ENCODE data around the gene MIP. TPM values are rescaled to one million over a fixed set of nuclear protein-coding genes. Genes with fewer than 3 reads are reported as not detected.
"Not testable (repeated sequence)": the region's sequence is repeated elsewhere in the genome, so short reads cannot be mapped to it uniquely, and the experiment has no call there.

MIP gene
- polyA plus RNA-seq, 1 donor from 2014 or later, result not detected

DNA sequence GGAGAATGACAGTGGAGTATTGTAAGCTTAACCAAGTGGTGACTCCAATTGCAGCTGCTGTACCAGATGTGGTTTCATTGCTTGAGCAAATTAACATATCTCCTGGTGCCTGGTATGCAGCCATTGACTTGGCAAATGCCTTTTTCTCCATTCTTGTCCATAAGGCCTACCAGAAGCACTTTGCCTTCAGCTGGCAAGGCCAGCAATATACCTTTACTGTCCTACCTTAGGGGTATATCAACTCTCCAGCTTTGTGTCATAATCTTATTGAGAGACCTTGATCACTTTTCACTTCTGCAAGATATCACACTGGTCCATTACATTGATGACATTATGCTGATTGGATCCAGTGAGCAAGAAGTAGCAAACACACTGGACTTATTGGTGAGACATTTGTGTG, 52.8 kb downstream of the MIP start:
- not testable (repeated sequence) for H3K27me3 ChIP-seq (ENCODE audit: insufficient read depth, low read depth, low read length); H3K9me3 ChIP-seq (ENCODE audit: low read length); H3K79me2 ChIP-seq (replicated peaks; ENCODE audit: insufficient read depth, low read length); H3K27ac ChIP-seq (ENCODE audit: low read length); H3K36me3 ChIP-seq (ENCODE audit: insufficient read depth, low read length); H3K9ac ChIP-seq (ENCODE audit: low read length); H3K4me2 ChIP-seq (ENCODE audit: low read length); H3K9me2 ChIP-seq (ENCODE audit: insufficient read depth, low read length); H2AFZ ChIP-seq (ENCODE audit: low read depth, low read length); H3K4me3 ChIP-seq (ENCODE audit: low read length); H3F3A ChIP-seq (ENCODE audit: insufficient read depth, low read length, poor library complexity, severe bottlenecking); H4K20me1 ChIP-seq (ENCODE audit: insufficient read depth)

DNA sequence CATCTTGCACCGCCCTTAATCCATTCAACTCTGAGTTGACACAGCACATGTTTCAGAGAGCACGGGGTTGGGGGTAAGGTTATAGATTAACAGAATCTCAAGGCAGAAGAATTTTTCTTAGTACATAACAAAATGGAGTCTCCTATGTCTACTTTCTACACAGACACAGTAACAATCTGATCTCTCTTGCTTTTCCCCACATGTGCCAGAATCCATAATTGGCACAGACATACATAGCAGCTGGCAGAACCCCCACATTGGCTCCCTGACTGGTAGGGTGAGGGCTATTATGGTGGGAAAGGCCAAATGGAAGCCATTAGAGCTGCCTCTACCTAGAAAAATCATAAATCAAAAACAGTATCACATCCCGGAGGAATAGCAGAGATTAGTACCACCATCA, 53.3 kb downstream of the MIP start:
- H3K27ac ChIP-seq (ENCODE audit: low read length); H3K4me2 ChIP-seq (ENCODE audit: low read length); H4K20me1 ChIP-seq (ENCODE audit: insufficient read depth); H3K9me2 ChIP-seq (ENCODE audit: insufficient read depth, low read length); H2AFZ ChIP-seq (ENCODE audit: low read depth, low read length); H3K4me3 ChIP-seq (ENCODE audit: low read length); H3K9ac ChIP-seq (ENCODE audit: low read length); H3K9me3 ChIP-seq (ENCODE audit: low read length); H3K27me3 ChIP-seq (ENCODE audit: insufficient read depth, low read depth, low read length); H3F3A ChIP-seq (ENCODE audit: insufficient read depth, low read length, poor library complexity, severe bottlenecking); H3K79me2 ChIP-seq (replicated peaks; ENCODE audit: insufficient read depth, low read length); H3K36me3 ChIP-seq (ENCODE audit: insufficient read depth, low read length): not testable (repeated sequence)

Other genes with a start within 250 kb of the MIP start
- gene RNF41, start 232.7 kb downstream of the MIP start, polyA plus RNA-seq, result 87.9 and 108 TPM in 2 replicates
- gene NABP2, start 230.3 kb downstream of the MIP start, polyA plus RNA-seq, result 54.3 and 79.1 TPM in 2 replicates
- 0.33 TPM in 1 of 2 replicates, not detected in the other for gene SLC39A5, start 224.6 kb downstream of the MIP start, polyA plus RNA-seq
- gene ANKRD52, start 196.3 kb downstream of the MIP start, polyA plus RNA-seq, result 7.3 and 8.3 TPM in 2 replicates
- 56.5 and 62.4 TPM in 2 replicates for gene COQ10A, start 187.7 kb downstream of the MIP start, polyA plus RNA-seq
- gene CS, start 154.3 kb downstream of the MIP start, polyA plus RNA-seq, result 65.7 and 101 TPM in 2 replicates
- 169 and 175 TPM in 2 replicates for gene CNPY2, start 138.7 kb downstream of the MIP start, polyA plus RNA-seq
- 63.0 and 80.1 TPM in 2 replicates for gene PAN2, start 120.7 kb downstream of the MIP start, polyA plus RNA-seq
- 0.31 TPM in 1 of 2 replicates, not detected in the other for gene IL23A, start 115.8 kb downstream of the MIP start, polyA plus RNA-seq
- gene STAT2, start 94.5 kb downstream of the MIP start, polyA plus RNA-seq, result 88.2 and 99.3 TPM in 2 replicates
- gene APOF, start 91.8 kb downstream of the MIP start, polyA plus RNA-seq, result not detected in 2 replicates
- 2.5 and 4.4 TPM in 2 replicates for gene TIMELESS, start 5.2 kb downstream of the MIP start, polyA plus RNA-seq
- gene SPRYD4, start 13.9 kb upstream of the MIP start, polyA plus RNA-seq, result 1.8 and 2.1 TPM in 2 replicates
- 7.4 and 10.5 TPM in 2 replicates for gene GLS2, start 33.5 kb upstream of the MIP start, polyA plus RNA-seq
- gene RBMS2, start 67.2 kb upstream of the MIP start, polyA plus RNA-seq, result 2.4 and 3.2 TPM in 2 replicates
- 11.6 and 13.8 TPM in 2 replicates for gene BAZ2A, start 175.7 kb upstream of the MIP start, polyA plus RNA-seq
- 559 and 611 TPM in 2 replicates for gene ATP5F1B, start 191.3 kb upstream of the MIP start, polyA plus RNA-seq
- 104 and 109 TPM in 2 replicates for gene PTGES3, start 233.6 kb upstream of the MIP start, polyA plus RNA-seq

All from neural cell (in vitro differentiated cells).